Endothelial cell of umbilical vein (primary cell): ENCODE results near the gene NUP107. TPM values are rescaled to one million over a fixed set of nuclear protein-coding genes. Genes with fewer than 3 reads are reported as not detected.

ENCODE experiments used
- BruUV-seq: library from RNA; stranded (reverse); fragments of 400-500 nt; replicated peaks from 2 replicates; lab custom pipeline; 2021; lab: Mats Ljungman, UMichigan
- CTCF ChIA-PET: fragments of 300-600, 350-600 bp; sonication (Branson Sonifier 250); formaldehyde crosslinking; loops from one replicate; lab custom pipeline; 2021; ENCODE audit warnings: antibody characterized with exemption, inconsistent platforms; lab: Charles Lee
- POLR2A ChIA-PET: fragments of 300-600, 350-600 bp; sonication (Branson Sonifier 250); formaldehyde crosslinking; loops from one replicate; lab custom pipeline; 2021; ENCODE audit warnings: antibody characterized with exemption, inconsistent platforms; lab: Charles Lee
- DNase-seq: peaks from one replicate; pipeline ENCODE4 v3.0.0-alpha.2; 2011; ENCODE audit warnings: low read depth, low spot score
- FAIRE-seq: peaks from 2 replicates; lab custom pipeline; 2011; peaks lifted over from hg19 to GRCh38; lab: Jason Lieb, UNC
- H2AFZ ChIP-seq: 2 replicates; pipeline ENCODE4 v1.6.0; 2012; ENCODE audit warnings: low read depth, low read length, control low read depth, inconsistent platforms
- H3K27ac ChIP-seq: 2 replicates; pipeline ENCODE4 v1.5.1; 2011; ENCODE audit warnings: low read depth, mild to moderate bottlenecking, control low read depth, low read length, moderate library complexity; ENCODE audit not compliant: insufficient read depth
- H3K27me3 ChIP-seq, 2 experiments: 2 replicates each; pipeline versions ENCODE4 v1.6.0 to v1.6.1; 2011; ENCODE audit warnings: low read length in 2 of 2, mixed read lengths in 1 of 2; ENCODE audit not compliant: control insufficient read depth in 2 of 2, insufficient read depth in 2 of 2
- H3K36me3 ChIP-seq, 2 experiments: 2 replicates in 1 of 2; 3 replicates in 1 of 2; pipeline ENCODE4 v1.5.1; 2011; ENCODE audit warnings: low read length in 2 of 2, mild to moderate bottlenecking in 1 of 2, moderate library complexity in 1 of 2; ENCODE audit not compliant: control insufficient read depth in 2 of 2, insufficient read depth in 2 of 2; ENCODE audit errors: extremely low read depth in 1 of 2
- H3K4me1 ChIP-seq: 3 replicates; pipeline ENCODE4 v1.5.1; 2011; ENCODE audit warnings: mild to moderate bottlenecking, low read length; ENCODE audit not compliant: control insufficient read depth, insufficient read depth; ENCODE audit errors: extremely low read depth
- H3K4me2 ChIP-seq: 2 replicates; pipeline ENCODE4 v1.6.1; 2011; ENCODE audit warnings: low read length, control low read depth, mixed read lengths; ENCODE audit not compliant: insufficient read depth
- H3K4me3 ChIP-seq, 3 experiments: fragments of 200-600 bp in 1 of 3; sonication (generic), shearing (Covaris generic) in 1 of 3; replicated peaks in 1 of 3; 2 replicates each; pipeline ENCODE4 v1.5.1; 2011 to 2016; ENCODE audit warnings: control low read depth in 3 of 3, low read length in 3 of 3, mild to moderate bottlenecking in 2 of 3, inconsistent platforms in 1 of 3, low read depth in 1 of 3, moderate library complexity in 1 of 3; ENCODE audit not compliant: insufficient read depth in 1 of 3
- H3K79me2 ChIP-seq: 2 replicates; pipeline ENCODE4 v1.6.0; 2012; ENCODE audit warnings: low read length, inconsistent platforms; ENCODE audit not compliant: control insufficient read depth, insufficient read depth
- H3K9ac ChIP-seq: replicated peaks from 2 replicates; pipeline ENCODE3; 2011; ENCODE audit warnings: low read length, control low read depth; ENCODE audit not compliant: insufficient read depth; ENCODE audit errors: extremely low read depth
- H3K9me1 ChIP-seq: replicated peaks from 3 replicates; pipeline ENCODE4 v1.6.0; 2011; ENCODE audit warnings: mild to moderate bottlenecking, low read length; ENCODE audit not compliant: control insufficient read depth, insufficient read depth; ENCODE audit errors: extremely low read depth
- H3K9me3 ChIP-seq: replicated peaks from 2 replicates; pipeline ENCODE4 v1.5.1; 2012; ENCODE audit warnings: low read length, inconsistent platforms; ENCODE audit not compliant: control insufficient read depth, insufficient read depth
- H4K20me1 ChIP-seq: replicated peaks from 2 replicates; pipeline ENCODE3; 2011; ENCODE audit warnings: mild to moderate bottlenecking, low read length; ENCODE audit not compliant: control insufficient read depth, insufficient read depth; ENCODE audit errors: extremely low read depth
- CTCF ChIP-seq, 2 donors: IDR thresholded peaks; 1 replicate in 1 of 2; 2 replicates in 1 of 2; pipeline ENCODE4 v1.5.1; 2011; ENCODE audit warnings: low read length in 2 of 2, mild to moderate bottlenecking in 2 of 2, moderate library complexity in 2 of 2, control low read depth in 1 of 2, inconsistent platforms in 1 of 2, low read depth in 1 of 2; ENCODE audit not compliant: insufficient read depth in 1 of 2; ENCODE audit errors: extremely low read depth in 1 of 2
- EZH2 ChIP-seq: IDR thresholded peaks from 2 replicates; pipeline ENCODE4 v1.6.1; 2012; ENCODE audit warnings: borderline replicate concordance, low read depth, mild to moderate bottlenecking, moderate library complexity, low read length, inconsistent platforms; ENCODE audit not compliant: severe bottlenecking
- FOS ChIP-seq: IDR thresholded peaks from 2 replicates; pipeline ENCODE4 v1.6.1; 2011; ENCODE audit warnings: mild to moderate bottlenecking, low read length, moderate library complexity, borderline replicate concordance; ENCODE audit not compliant: insufficient read depth
- GATA2 ChIP-seq: IDR thresholded peaks from 2 replicates; pipeline ENCODE4 v1.7.0; 2011; ENCODE audit warnings: low read depth, mild to moderate bottlenecking, moderate library complexity, mixed read lengths, low read length; ENCODE audit not compliant: insufficient read length, insufficient read depth
- MYC ChIP-seq: IDR thresholded peaks from one replicate; pipeline ENCODE4 v1.6.1; 2011; ENCODE audit warnings: mild to moderate bottlenecking, low read depth, low read length
- POLR2AphosphoS5 ChIP-seq: IDR thresholded peaks from 2 replicates; pipeline ENCODE4 v1.6.1; 2012; ENCODE audit warnings: low read depth, mild to moderate bottlenecking, control low read depth, low read length, moderate library complexity; ENCODE audit not compliant: insufficient read depth
- dilution Hi-C: fragments of 300-500 bp; cut with MboI; formaldehyde crosslinking; loops from one replicate; pipeline ENCODE4 v1.15.0; 2019; ENCODE audit warnings: low sequenced_read_pairs; ENCODE audit not compliant: extremely low pct_ligation_motif_present
- intact Hi-C: fragments of 100-400 bp; cut with micrococcal nuclease; formaldehyde crosslinking; loops from one replicate; pipeline ENCODE4 v1.10.0; 2022
- polyA plus RNA-seq, 4 experiments: library from polyadenylated mRNA; depleted of rRNA in 3 of 4; stranded (reverse) in 3 of 4; unstranded in 1 of 4; fragments of >200 nt; gene quantifications; 2 replicates each; pipeline versions ENCODE4 v1.2.1 to v1.2.3, GENCODE V29; 2011 to 2012; ENCODE audit warnings: missing spikeins in 1 of 4
- total RNA-seq: library from RNA; stranded (reverse); gene quantifications from 2 replicates; pipeline ENCODE4 v1.2.3, GENCODE V29; 2021

The NUP107 gene
- total and polyA plus RNA-seq, 2 donors (not counting 3 experiments of a cell fraction or from before 2014, with no cell fraction given), result 24.0 to 78.7 TPM

GRCh38 chr12:68791897-68792481 is 105.2 kb downstream of the NUP107 start:
- Histone ChIP-seq H3K9me1 (no peaks in the 10 kb centered on the region), H3K4me1 (peaks cover 15% of the 10 kb centered on the region), H3K79me2 (no peaks in the 10 kb centered on the region), H3K27me3 (no peaks in the 10 kb centered on the region), H3K9ac (no peak overlapping the region), H3K9me3 (no peaks in the 10 kb centered on the region), H3K4me3 (no peak overlapping the region), H3K36me3 (no peaks in the 10 kb centered on the region), H2AFZ (no peak overlapping the region), H4K20me1 (no peaks in the 10 kb centered on the region), H3K4me2 (no peak overlapping the region), H3K27ac (no peak overlapping the region)
- CTCF ChIA-PET, result no interaction called here
- no peak for FAIRE-seq
- intact Hi-C loops (no loop called here), dilution Hi-C loops (no loop called here)
- no peak for TF ChIP-seq GATA2
- no peak for TF ChIP-seq CTCF (IDR thresholded peaks at IDR 0.05; ENCODE audit: extremely low read depth in 1 of 2, insufficient read depth in 1 of 2, low read depth in 1 of 2, low read length in 2 of 2)
- TF ChIP-seq MYC, result no peak
- TF ChIP-seq POLR2AphosphoS5, result no peak
- TF ChIP-seq FOS, result no peak
- no peak for TF ChIP-seq EZH2
- no TSS peak for BruUV-seq
- DNase-seq, result no peak
- POLR2A ChIA-PET, result no interaction called here
